AG10803 (cell line): ENCODE results near the gene RNF115.

Experiments used
- DNase-seq: peaks from one replicate; pipeline ENCODE4 v3.0.0; 2010; ENCODE audit warnings: low read depth
- H3K4me3 ChIP-seq: 2 replicates; pipeline ENCODE4 v1.5.1; 2011; ENCODE audit warnings: mild to moderate bottlenecking, low read length, control low read depth
- TF ChIP-seq, protein P1 (sequence below): conservative IDR thresholded peaks from 2 replicates; pipeline ENCODE4 v1.5.1; 2011; ENCODE audit warnings: mild to moderate bottlenecking, low read length, control low read depth, inconsistent platforms

The RNF115 gene

GRCh38 chr1:145823565-145824498, at the start of gene RNF115, which contains the start of gene POLR3C:
TSS of gene RNF115 (minus strand) at chr1:145824095. CDS start at chr1:145823873, 222 bp downstream.
TSS of gene POLR3C (plus strand) at chr1:145824200. CDS start at chr1:145825777, 1,577 bp downstream.
- peak within 1 kb of the TSS; percentile 96 for H3K4me3 ChIP-seq
- TF ChIP-seq, protein P1, sequence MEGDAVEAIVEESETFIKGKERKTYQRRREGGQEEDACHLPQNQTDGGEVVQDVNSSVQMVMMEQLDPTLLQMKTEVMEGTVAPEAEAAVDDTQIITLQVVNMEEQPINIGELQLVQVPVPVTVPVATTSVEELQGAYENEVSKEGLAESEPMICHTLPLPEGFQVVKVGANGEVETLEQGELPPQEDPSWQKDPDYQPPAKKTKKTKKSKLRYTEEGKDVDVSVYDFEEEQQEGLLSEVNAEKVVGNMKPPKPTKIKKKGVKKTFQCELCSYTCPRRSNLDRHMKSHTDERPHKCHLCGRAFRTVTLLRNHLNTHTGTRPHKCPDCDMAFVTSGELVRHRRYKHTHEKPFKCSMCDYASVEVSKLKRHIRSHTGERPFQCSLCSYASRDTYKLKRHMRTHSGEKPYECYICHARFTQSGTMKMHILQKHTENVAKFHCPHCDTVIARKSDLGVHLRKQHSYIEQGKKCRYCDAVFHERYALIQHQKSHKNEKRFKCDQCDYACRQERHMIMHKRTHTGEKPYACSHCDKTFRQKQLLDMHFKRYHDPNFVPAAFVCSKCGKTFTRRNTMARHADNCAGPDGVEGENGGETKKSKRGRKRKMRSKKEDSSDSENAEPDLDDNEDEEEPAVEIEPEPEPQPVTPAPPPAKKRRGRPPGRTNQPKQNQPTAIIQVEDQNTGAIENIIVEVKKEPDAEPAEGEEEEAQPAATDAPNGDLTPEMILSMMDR = no peak
- DNase-seq = peak; percentile 94

DNA sequence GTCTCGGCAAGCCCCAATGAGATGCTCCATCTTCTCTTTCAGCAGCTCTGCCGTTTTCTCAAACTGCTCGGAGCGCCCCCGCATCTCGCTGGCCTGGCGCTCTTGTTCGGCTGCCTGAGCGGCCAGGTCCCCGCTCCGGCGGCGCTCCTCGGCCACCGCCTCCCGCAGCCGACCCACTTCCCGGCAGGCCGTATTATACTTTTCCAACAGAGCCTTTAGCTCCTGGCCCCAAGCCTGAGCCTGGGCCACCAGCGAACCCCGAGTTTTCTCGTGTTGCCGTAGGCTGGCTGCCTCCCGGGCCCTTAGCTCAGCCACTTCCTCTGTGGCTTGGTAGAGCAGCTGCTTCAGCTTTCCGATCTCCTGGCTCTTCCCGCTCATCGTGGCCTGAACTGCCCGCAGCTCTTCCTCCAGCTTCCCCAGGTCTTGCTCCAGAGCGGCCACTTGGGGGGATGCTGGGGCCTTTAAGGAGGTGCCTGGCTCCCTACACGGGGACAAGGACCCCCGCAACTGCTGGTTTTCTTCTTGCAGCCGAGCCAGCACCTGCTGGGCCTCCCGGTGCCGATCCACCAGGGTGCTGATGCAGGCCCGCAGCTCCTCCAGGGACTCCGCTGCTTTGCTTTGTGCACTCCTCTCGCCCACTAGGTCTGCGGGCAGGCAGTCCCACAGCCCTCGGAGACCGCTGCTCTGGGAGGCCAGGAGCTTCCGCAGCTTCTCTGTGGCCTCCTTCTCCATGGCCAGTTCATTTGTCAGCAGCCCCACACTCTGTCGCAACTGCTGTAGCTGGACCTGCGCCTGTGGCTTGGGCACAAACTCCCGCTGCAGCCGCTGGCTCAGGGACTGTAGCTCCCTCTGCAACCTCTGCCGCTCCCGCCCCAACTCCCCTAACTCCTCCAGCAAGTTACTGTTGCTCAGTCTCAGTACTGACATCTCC, 48.4 kb upstream of the RNF115 start:
- H3K4me3 ChIP-seq = peak overlapping the region; percentile 61
- DNase-seq = peak; percentile 55
- TF ChIP-seq, protein P1 = no peak; the same call in 1 of the 2 replicates

GRCh38 chr1:145868232-145868631, 44.3 kb upstream of the RNF115 start:
- DNase-seq = no peak
- no peak overlapping the region for H3K4me3 ChIP-seq
- TF ChIP-seq, protein P1 = no peak

- H3K4me3 ChIP-seq = no peak overlapping the region
- DNase-seq = no peak
Observed at GRCh38 chr1:145863282-145864018, 39.6 kb upstream of the RNF115 start.

DNA sequence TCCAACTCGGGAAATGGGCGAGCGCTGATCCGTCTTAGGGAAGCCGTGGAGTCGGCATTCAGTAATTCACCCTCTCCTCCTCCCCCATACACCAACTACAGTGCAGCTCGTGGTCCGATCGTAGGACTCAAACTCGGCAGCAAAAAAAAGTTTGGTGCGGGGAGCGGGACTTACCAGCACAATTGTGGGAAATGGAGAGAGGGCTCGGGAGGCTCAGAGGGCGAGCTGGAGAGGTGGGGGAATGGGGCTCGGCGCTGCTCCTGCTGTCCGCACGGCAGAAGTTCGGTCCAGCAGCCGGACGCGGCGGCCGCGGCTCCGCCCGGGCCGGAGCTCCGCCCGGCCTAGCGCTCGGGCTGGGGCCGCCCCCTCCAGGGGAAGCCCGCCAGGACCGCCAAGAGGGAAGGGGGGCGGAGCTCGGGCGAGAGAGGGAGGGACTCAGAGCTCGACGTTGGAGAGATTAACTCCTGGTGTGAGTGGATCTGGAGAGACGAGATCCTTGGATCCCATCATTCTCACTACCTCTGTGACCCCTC, 35.7 kb upstream of the RNF115 start:
- peak; percentile 87 for DNase-seq
- H3K4me3 ChIP-seq = peak overlapping the region; percentile 96
- TF ChIP-seq, protein P1 = no peak

More at GRCh38 chr1:145863282-145864018, 39.6 kb upstream of the RNF115 start:
- TF ChIP-seq, protein P1 = no peak

GRCh38 chr1:145858901-145859490, 35.1 kb upstream of the RNF115 start, which contains the start of gene PIAS3:
TSS of gene PIAS3 (minus strand) at chr1:145859081. CDS start at chr1:145858990, 91 bp downstream.
- H3K4me3 ChIP-seq = peak within 1 kb of the TSS; percentile 96
- TF ChIP-seq, protein P1 = no peak
- peak; percentile 95 for DNase-seq
